GM18951 (cell line): ENCODE results near the gene TXNDC5.

ENCODE experiments used
- POLR2A ChIP-seq: IDR thresholded peaks from 4 replicates; pipeline ENCODE4 v1.6.1; 2011; ENCODE audit warnings: mild to moderate bottlenecking; ENCODE audit not compliant: insufficient read length, insufficient read depth; ENCODE audit errors: extremely low read depth
- in situ Hi-C: fragments of 300-500 bp; cut with MboI; formaldehyde crosslinking; loops from one replicate; pipeline ENCODE4 v1.12.0; 2022; ENCODE audit warnings: low sequenced_read_pairs, mixed read lengths, inconsistent platforms; ENCODE audit not compliant: unreplicated experiment

TXNDC5 gene

GRCh38 chr6:7910654-7911344 is at the start of gene TXNDC5:
TXNDC5 (minus strand) TSS chr6:7910788; CDS start chr6:7910776, 12 bp downstream.
- peak; percentile 87 for TF ChIP-seq POLR2A
- in situ Hi-C loops: no loop called here

GRCh38 chr6:7960141-7960540 is 49.6 kb upstream of the TXNDC5 start:
- no peak for TF ChIP-seq POLR2A
- in situ Hi-C loops: no loop called here

- in situ Hi-C loops: no loop called here
- TF ChIP-seq POLR2A: no peak
Measured at GRCh38 chr6:7959453-7959852, 48.9 kb upstream of the TXNDC5 start.

- in situ Hi-C loops: no loop called here
- no peak for TF ChIP-seq POLR2A
Measured at GRCh38 chr6:7958464-7958863, 47.9 kb upstream of the TXNDC5 start.

GRCh38 chr6:7956257-7956656 is 45.7 kb upstream of the TXNDC5 start:
- no peak for TF ChIP-seq POLR2A
- in situ Hi-C loops: no loop called here

- in situ Hi-C loops: no loop called here
- TF ChIP-seq POLR2A: no peak
Measured at GRCh38 chr6:7954477-7955200, 44.1 kb upstream of the TXNDC5 start.

GRCh38 chr6:7953753-7954152 is 43.2 kb upstream of the TXNDC5 start:
- TF ChIP-seq POLR2A: no peak
- in situ Hi-C loops: no loop called here

GRCh38 chr6:7939864-7940228 is 29.3 kb upstream of the TXNDC5 start:
- TF ChIP-seq POLR2A: no peak
- in situ Hi-C loops: no loop called here

- in situ Hi-C loops: no loop called here
- no peak for TF ChIP-seq POLR2A
Measured at GRCh38 chr6:7939184-7939863, 28.7 kb upstream of the TXNDC5 start.

GRCh38 chr6:7938562-7939183 is 28.1 kb upstream of the TXNDC5 start:
- in situ Hi-C loops: no loop called here
- no peak for TF ChIP-seq POLR2A

- no peak for TF ChIP-seq POLR2A
- in situ Hi-C loops: no loop called here
Measured at GRCh38 chr6:7933794-7934193, 23.2 kb upstream of the TXNDC5 start.

GRCh38 chr6:7932625-7933024 is 22.0 kb upstream of the TXNDC5 start:
- in situ Hi-C loops: no loop called here
- no peak for TF ChIP-seq POLR2A

GRCh38 chr6:7924867-7925266 is 14.3 kb upstream of the TXNDC5 start:
- TF ChIP-seq POLR2A: no peak
- in situ Hi-C loops: no loop called here
